SJCRH30 (cell line): ENCODE data around the gene RNF207. TPM values are rescaled to one million over a fixed set of nuclear protein-coding genes. Genes with fewer than 3 reads are reported as not detected.
"Not testable (repeated sequence)": the region's sequence is repeated elsewhere in the genome, so short reads cannot be mapped to it uniquely, and the experiment has no call there.

Experiments
- DNase-seq, 2 experiments: peaks; one replicate each; pipeline ENCODE4 v3.0.0-alpha.2; 2015 to 2020
- H3K27ac ChIP-seq: fragments of 250-450 bp; sonication (Bioruptor Pico); 2 replicates; pipeline ENCODE4 v1.5.1; 2020; ENCODE audit warnings: mild to moderate bottlenecking, moderate library complexity
- H3K27me3 ChIP-seq: fragments of 250-450 bp; sonication (Bioruptor Pico); 2 replicates; pipeline ENCODE4 v1.5.1; 2020; ENCODE audit warnings: mild to moderate bottlenecking, moderate library complexity
- H3K36me3 ChIP-seq: fragments of 250-450 bp; sonication (Bioruptor Pico); 2 replicates; pipeline ENCODE4 v1.5.1; 2020; ENCODE audit warnings: mild to moderate bottlenecking, moderate library complexity
- H3K4me1 ChIP-seq: fragments of 250-450 bp; sonication (Bioruptor Pico); 2 replicates; pipeline ENCODE4 v1.5.1; 2020; ENCODE audit warnings: mild to moderate bottlenecking, moderate library complexity
- H3K4me3 ChIP-seq: fragments of 250-450 bp; sonication (Bioruptor Pico); 2 replicates; pipeline ENCODE4 v1.5.1; 2020; ENCODE audit warnings: mild to moderate bottlenecking, moderate library complexity
- H3K9me3 ChIP-seq: fragments of 250-450 bp; sonication (Bioruptor Pico); replicated peaks from 2 replicates; pipeline ENCODE4 v1.5.1; 2020; ENCODE audit warnings: mild to moderate bottlenecking, moderate library complexity
- total RNA-seq: library from RNA; depleted of rRNA; stranded (reverse); fragments of >200 nt; shearing (Covaris generic); gene quantifications from 2 replicates; pipeline ENCODE4 v1.2.3, GENCODE V29; 2014

The RNF207 gene
- total RNA-seq, 1 experiment from 2014 or later: not detected

GRCh38 chr1:6200188-6200809, 5.6 kb upstream of the RNF207 start:
- H3K27ac ChIP-seq: peak overlapping the region; percentile 86
- no peaks in the 10 kb centered on the region for H3K9me3 ChIP-seq
- no peaks in the 10 kb centered on the region for H3K27me3 ChIP-seq
- H3K4me3 ChIP-seq: peak overlapping the region; percentile 95
- DNase-seq: peak; percentile 38 to 49
- peaks cover 33% of the 10 kb centered on the region for H3K36me3 ChIP-seq
- H3K4me1 ChIP-seq: peaks cover 7% of the 10 kb centered on the region

GRCh38 chr1:6202256-6202655, 3.7 kb upstream of the RNF207 start:
- Histone ChIP-seq H3K36me3 (peaks cover 14% of the 10 kb centered on the region), H3K27me3 (no peaks in the 10 kb centered on the region), H3K9me3 (no peaks in the 10 kb centered on the region), H3K4me1 (peaks cover 7% of the 10 kb centered on the region), H3K4me3 (no peak overlapping the region), H3K27ac (no peak overlapping the region)
- DNase-seq: no peak

- Histone ChIP-seq H3K27me3 (no peaks in the 10 kb centered on the region), H3K36me3 (no peaks in the 10 kb centered on the region), H3K9me3 (no peaks in the 10 kb centered on the region), H3K4me1 (no peaks in the 10 kb centered on the region), H3K4me3 (no peak overlapping the region), H3K27ac (no peak overlapping the region)
- DNase-seq: no peak
These were observed 569 bp downstream of the RNF207 start for GRCh38 chr1:6206520-6206855.

- H3K4me3 ChIP-seq: no peak overlapping the region
- H3K9me3 ChIP-seq: no peaks in the 10 kb centered on the region
- H3K27ac ChIP-seq: no peak overlapping the region
- no peak for DNase-seq
- H3K4me1 ChIP-seq: no peaks in the 10 kb centered on the region
- H3K27me3 ChIP-seq: no peaks in the 10 kb centered on the region
- H3K36me3 ChIP-seq: no peaks in the 10 kb centered on the region
These were observed 1.4 kb downstream of the RNF207 start for GRCh38 chr1:6207075-6207885.

- Histone ChIP-seq H3K36me3 (no peaks in the 10 kb centered on the region), H3K27ac (no peak overlapping the region), H3K27me3 (no peaks in the 10 kb centered on the region), H3K9me3 (no peaks in the 10 kb centered on the region), H3K4me1 (no peaks in the 10 kb centered on the region), H3K4me3 (no peak overlapping the region)
- DNase-seq: no peak
These were observed 2.0 kb downstream of the RNF207 start for GRCh38 chr1:6207921-6208320.

- H3K4me1 ChIP-seq: no peaks in the 10 kb centered on the region
- no peak overlapping the region for H3K27ac ChIP-seq
- no peak overlapping the region for H3K4me3 ChIP-seq
- 0 out of 2 replicates have a peak, but pooled peaks cover 1% of the 10 kb centered on the region for H3K9me3 ChIP-seq
- DNase-seq: no peak
- no peaks in the 10 kb centered on the region for H3K36me3 ChIP-seq
- H3K27me3 ChIP-seq: 0 out of 2 replicates have a peak, but pooled peaks cover 3% of the 10 kb centered on the region
These were observed 3.1 kb downstream of the RNF207 start for GRCh38 chr1:6208723-6209660.

- no peak for DNase-seq
- Histone ChIP-seq H3K27ac (no peak overlapping the region), H3K4me1 (no peaks in the 10 kb centered on the region), H3K27me3 (0 out of 2 replicates have a peak, but pooled peaks cover 3% of the 10 kb centered on the region), H3K4me3 (no peak overlapping the region), H3K9me3 (0 out of 2 replicates have a peak, but pooled peaks cover 2% of the 10 kb centered on the region), H3K36me3 (no peaks in the 10 kb centered on the region)
These were observed 4.0 kb downstream of the RNF207 start for GRCh38 chr1:6209661-6210580.

GRCh38 chr1:6210591-6211355, 4.9 kb downstream of the RNF207 start:
- Histone ChIP-seq H3K36me3 (no peaks in the 10 kb centered on the region), H3K4me3 (no peak overlapping the region), H3K4me1 (no peaks in the 10 kb centered on the region), H3K27ac (no peak overlapping the region), H3K9me3 (0 out of 2 replicates have a peak, but pooled peaks cover 2% of the 10 kb centered on the region), H3K27me3 (0 out of 2 replicates have a peak, but pooled peaks cover 3% of the 10 kb centered on the region)
- no peak for DNase-seq

GRCh38 chr1:6211731-6212130, 5.8 kb downstream of the RNF207 start:
- H3K9me3 ChIP-seq: 0 out of 2 replicates have a peak, but pooled peaks cover 2% of the 10 kb centered on the region
- DNase-seq: no peak
- H3K4me3 ChIP-seq: no peak overlapping the region
- no peaks in the 10 kb centered on the region for H3K4me1 ChIP-seq
- no peak overlapping the region for H3K27ac ChIP-seq
- 0 out of 2 replicates have a peak, but pooled peaks cover 3% of the 10 kb centered on the region for H3K27me3 ChIP-seq
- H3K36me3 ChIP-seq: no peaks in the 10 kb centered on the region

GRCh38 chr1:6212193-6212959, 6.5 kb downstream of the RNF207 start:
- H3K27me3 ChIP-seq: 0 out of 2 replicates have a peak, but pooled peaks cover 3% of the 10 kb centered on the region
- no peak overlapping the region for H3K4me3 ChIP-seq
- no peak for DNase-seq
- H3K36me3 ChIP-seq: no peaks in the 10 kb centered on the region
- H3K4me1 ChIP-seq: no peaks in the 10 kb centered on the region
- 0 out of 2 replicates have a peak, but pooled peaks cover 2% of the 10 kb centered on the region for H3K9me3 ChIP-seq
- no peak overlapping the region for H3K27ac ChIP-seq

- peak in 1 of 2 experiments; percentile 34 for DNase-seq
- H3K36me3 ChIP-seq: peaks cover 10% of the 10 kb centered on the region
- peak overlapping the region; percentile 20 for H3K27ac ChIP-seq
- no peak overlapping the region for H3K4me3 ChIP-seq
- H3K4me1 ChIP-seq: peaks cover 13% of the 10 kb centered on the region
- H3K27me3 ChIP-seq: 0 out of 2 replicates have a peak, but pooled peaks cover 3% of the 10 kb centered on the region
- H3K9me3 ChIP-seq: 0 out of 2 replicates have a peak, but pooled peaks cover 2% of the 10 kb centered on the region
These were observed 12.7 kb downstream of the RNF207 start for GRCh38 chr1:6218375-6219164.

- not testable (repeated sequence) for H3K9me3 ChIP-seq, H3K27me3 ChIP-seq, H3K4me3 ChIP-seq, H3K27ac ChIP-seq, DNase-seq
- Histone ChIP-seq H3K4me1 (peaks cover 13% of the 10 kb centered on the region), H3K36me3 (peaks cover 21% of the 10 kb centered on the region)
These were observed 13.7 kb downstream of the RNF207 start for GRCh38 chr1:6219641-6220040.
